ENCODE data around the gene RIMS4.

RIMS4 gene

GRCh38 chr20:44747166-44748004, 63.0 kb downstream of the RIMS4 start:
- H3K9me3 Mint-ChIP-seq, result no peaks in the 10 kb centered on the region
- H3K4me1 Mint-ChIP-seq, result peaks cover 19% of the 10 kb centered on the region
- H3K27me3 Mint-ChIP-seq, result peaks cover 61% of the 10 kb centered on the region
- peak overlapping the region; percentile 96 to 97 for H3K27ac Mint-ChIP-seq
- ATAC-seq (peak; percentile 69), DNase-seq (peak; percentile 65 to 76)
- peak overlapping the region; percentile 80 to 81 for H3K4me3 Mint-ChIP-seq

- DNase-seq (no peak), ATAC-seq (peak; percentile 3)
- peaks cover 19% of the 10 kb centered on the region for H3K4me1 Mint-ChIP-seq
- peak overlapping the region in 1 of 2 donors; percentile 50 for H3K27ac Mint-ChIP-seq
- H3K27me3 Mint-ChIP-seq, result peaks cover 63% of the 10 kb centered on the region
- H3K4me3 Mint-ChIP-seq, result peak overlapping the region; percentile 80 to 81
- H3K9me3 Mint-ChIP-seq, result no peaks in the 10 kb centered on the region
Measured at GRCh38 chr20:44746367-44747165, 63.8 kb downstream of the RIMS4 start.

- Mint-ChIP-seq H3K4me3 (peak within 1 kb of the TSS; percentile 80 to 81), H3K9me3 (no peaks in the 10 kb centered on the region), H3K27ac (peak within 1 kb of the TSS in 1 of 2 donors; percentile 81), H3K4me1 (peaks cover 19% of the 10 kb centered on the region), H3K27me3 (peaks cover 56% of the 10 kb centered on the region)
- DNase-seq (peak; percentile 41 to 52), ATAC-seq (peak; percentile 75)
Measured at GRCh38 chr20:44745598-44746366, 64.6 kb downstream of the RIMS4 start, which contains the start of gene KCNK15. Gene KCNK15, plus strand, starts transcription at chr20:44745865. Its CDS starts 46 bp downstream, at chr20:44745911.

GRCh38 chr20:44745122-44745597, 65.2 kb downstream of the RIMS4 start:
- Mint-ChIP-seq H3K27ac (peak overlapping the region in 1 of 2 donors; percentile 81), H3K27me3 (peaks cover 56% of the 10 kb centered on the region), H3K4me3 (peak overlapping the region; percentile 75 to 81), H3K4me1 (peaks cover 19% of the 10 kb centered on the region), H3K9me3 (no peaks in the 10 kb centered on the region)
- no peak for ATAC-seq
- no peak for DNase-seq

GRCh38 chr20:44743916-44744655, 66.3 kb downstream of the RIMS4 start:
- Mint-ChIP-seq H3K4me3 (no peak overlapping the region), H3K4me1 (peaks cover 20% of the 10 kb centered on the region), H3K27me3 (peaks cover 46% of the 10 kb centered on the region), H3K27ac (no peak overlapping the region), H3K9me3 (no peaks in the 10 kb centered on the region)
- ATAC-seq (no peak), DNase-seq (no peak)

GRCh38 chr20:44743080-44743701, 67.2 kb downstream of the RIMS4 start:
- Mint-ChIP-seq H3K4me1 (peaks cover 27% of the 10 kb centered on the region), H3K27me3 (peaks cover 41% of the 10 kb centered on the region), H3K4me3 (no peak overlapping the region), H3K27ac (no peak overlapping the region), H3K9me3 (no peaks in the 10 kb centered on the region)
- no peak for DNase-seq
- ATAC-seq, result no peak

- no peaks in the 10 kb centered on the region for H3K9me3 Mint-ChIP-seq
- ATAC-seq (no peak), DNase-seq (no peak)
- no peak overlapping the region for H3K4me3 Mint-ChIP-seq
- peaks cover 38% of the 10 kb centered on the region for H3K27me3 Mint-ChIP-seq
- no peak overlapping the region for H3K27ac Mint-ChIP-seq
- H3K4me1 Mint-ChIP-seq, result peaks cover 23% of the 10 kb centered on the region
Measured at GRCh38 chr20:44742304-44743079, 67.9 kb downstream of the RIMS4 start.

GRCh38 chr20:44739942-44740341, 70.4 kb downstream of the RIMS4 start:
- Mint-ChIP-seq H3K9me3 (peaks cover 0 to 13% of the 10 kb centered on the region in 2 donors), H3K27me3 (peaks cover 19% of the 10 kb centered on the region), H3K4me1 (peaks cover 21% of the 10 kb centered on the region), H3K4me3 (no peak overlapping the region), H3K27ac (no peak overlapping the region)
- no peak for ATAC-seq
- DNase-seq, result no peak

- peaks cover 12% of the 10 kb centered on the region for H3K27me3 Mint-ChIP-seq
- H3K27ac Mint-ChIP-seq, result no peak overlapping the region
- peak overlapping the region; percentile 67 to 81 for H3K4me3 Mint-ChIP-seq
Measured at GRCh38 chr20:44738813-44739477, 71.4 kb downstream of the RIMS4 start.

GRCh38 chr20:44737116-44737515, 73.2 kb downstream of the RIMS4 start:
- no peak for DNase-seq
- peaks cover 3% of the 10 kb centered on the region for H3K27me3 Mint-ChIP-seq
- peaks cover 39% of the 10 kb centered on the region for H3K4me1 Mint-ChIP-seq
- no peak overlapping the region for H3K4me3 Mint-ChIP-seq
- H3K9me3 Mint-ChIP-seq, result peaks cover 0 to 13% of the 10 kb centered on the region in 2 donors
- no peak overlapping the region for H3K27ac Mint-ChIP-seq
- ATAC-seq, result no peak

More at GRCh38 chr20:44738813-44739477, 71.4 kb downstream of the RIMS4 start:
- peak; percentile 41 to 67 for DNase-seq
- H3K9me3 Mint-ChIP-seq, result peaks cover 0 to 13% of the 10 kb centered on the region in 2 donors
- peaks cover 21% of the 10 kb centered on the region for H3K4me1 Mint-ChIP-seq
- peak; percentile 82 for ATAC-seq

GRCh38 chr20:44736170-44737021, 74.0 kb downstream of the RIMS4 start:
- no peaks in the 10 kb centered on the region for H3K27me3 Mint-ChIP-seq
- peaks cover 45% of the 10 kb centered on the region for H3K4me1 Mint-ChIP-seq
- DNase-seq, result peak in 1 of 2 donors; percentile 31
- peak; percentile 73 for ATAC-seq
- peak overlapping the region; percentile 55 to 86 for H3K27ac Mint-ChIP-seq
- H3K4me3 Mint-ChIP-seq, result peak overlapping the region; percentile 78 to 88
- H3K9me3 Mint-ChIP-seq, result peaks cover 0 to 13% of the 10 kb centered on the region in 2 donors

- DNase-seq (no peak), ATAC-seq (no peak)
- Mint-ChIP-seq H3K9me3 (peaks cover 0 to 13% of the 10 kb centered on the region in 2 donors), H3K4me3 (peak overlapping the region; percentile 78 to 88), H3K27me3 (no peaks in the 10 kb centered on the region), H3K4me1 (peaks cover 45% of the 10 kb centered on the region), H3K27ac (no peak overlapping the region)
Measured at GRCh38 chr20:44735816-44736169, 74.6 kb downstream of the RIMS4 start.

Measured in stimulated activated naive CD8-positive, alpha-beta T cell treated with anti-CD3 and anti-CD28 coated beads, Interleukin-15, amount 100 ng/mL, for 72 hours (primary cell).